Neural cell (in vitro differentiated cells): ENCODE data around the gene SLC25A17. TPM values are rescaled to one million over a fixed set of nuclear protein-coding genes. Genes with fewer than 3 reads are reported as not detected.

Experiments
- H2AFZ ChIP-seq: fragments of 200-600, 300-800 bp; sonication (generic), shearing (Covaris generic); 2 replicates; pipeline ENCODE4 v1.6.0; 2014; ENCODE audit warnings: low read depth, mild to moderate bottlenecking, antibody characterized with exemption, low read length, moderate library complexity
- H3F3A ChIP-seq: fragments of 200-600 bp; shearing (Covaris generic); 2 replicates; pipeline ENCODE4 v1.6.1; 2016; ENCODE audit warnings: mild to moderate bottlenecking, moderate library complexity, mixed read lengths, antibody characterized with exemption, low read length; ENCODE audit not compliant: insufficient read depth, poor library complexity, severe bottlenecking
- H3K27ac ChIP-seq: fragments of 200-600, 300-800 bp; sonication (generic), shearing (Covaris generic); 2 replicates; pipeline ENCODE4 v1.5.1; 2014; ENCODE audit warnings: mild to moderate bottlenecking, low read length, moderate library complexity
- H3K27me3 ChIP-seq: fragments of 300-800, 200-600 bp; sonication (generic), shearing (Covaris generic); 2 replicates; pipeline ENCODE4 v1.6.0; 2014; ENCODE audit warnings: mild to moderate bottlenecking, low read depth, low read length, moderate library complexity; ENCODE audit not compliant: insufficient read depth
- H3K36me3 ChIP-seq: fragments of 300-800, 200-600 bp; sonication (generic), shearing (Covaris generic); 2 replicates; pipeline ENCODE4 v1.5.1; 2014; ENCODE audit warnings: mild to moderate bottlenecking, antibody characterized with exemption, low read length, moderate library complexity; ENCODE audit not compliant: insufficient read depth
- H3K4me2 ChIP-seq: fragments of 300-800, 200-600 bp; sonication (generic), shearing (Covaris generic); 2 replicates; pipeline ENCODE4 v1.6.0; 2014; ENCODE audit warnings: mild to moderate bottlenecking, low read length
- H3K4me3 ChIP-seq: fragments of 300-800, 200-600 bp; sonication (generic), shearing (Covaris generic); 2 replicates; pipeline ENCODE4 v1.5.1; 2014; ENCODE audit warnings: mild to moderate bottlenecking, low read length, moderate library complexity
- H3K79me2 ChIP-seq: fragments of 200-600 bp; shearing (Covaris generic); replicated peaks from 2 replicates; pipeline ENCODE4 v1.6.0; 2014; ENCODE audit warnings: mild to moderate bottlenecking, low read length, moderate library complexity; ENCODE audit not compliant: insufficient read depth
- H3K9ac ChIP-seq: fragments of 300-800, 200-600 bp; sonication (generic), shearing (Covaris generic); 2 replicates; pipeline ENCODE4 v1.6.1; 2016; ENCODE audit warnings: mild to moderate bottlenecking, low read length, mixed read lengths
- H3K9me2 ChIP-seq: fragments of 200-600 bp; shearing (Covaris generic); 2 replicates; pipeline ENCODE4 v1.6.1; 2016; ENCODE audit warnings: mild to moderate bottlenecking, low read length, mixed read lengths; ENCODE audit not compliant: insufficient read depth
- H3K9me3 ChIP-seq: fragments of 200-600, 300-800 bp; sonication (generic), shearing (Covaris generic); 2 replicates; pipeline ENCODE4 v1.6.1; 2016; ENCODE audit warnings: mild to moderate bottlenecking, mixed run types, low read length, moderate library complexity, mixed read lengths
- H4K20me1 ChIP-seq: fragments of 200-600 bp; shearing (Covaris generic); 2 replicates; pipeline ENCODE4 v1.6.1; 2016; ENCODE audit warnings: mild to moderate bottlenecking, mixed run types; ENCODE audit not compliant: insufficient read depth
- CTCF ChIP-seq: fragments of 450-650 bp; IDR thresholded peaks from 2 replicates; pipeline ENCODE4 v1.5.1; 2014; ENCODE audit warnings: antibody characterized with exemption, mild to moderate bottlenecking, moderate library complexity; ENCODE audit not compliant: poor library complexity, severe bottlenecking
- EP300 ChIP-seq: fragments of 450-650 bp; conservative IDR thresholded peaks from 2 replicates; pipeline ENCODE4 v1.6.1; 2014; ENCODE audit warnings: antibody characterized with exemption, mild to moderate bottlenecking, moderate library complexity; ENCODE audit not compliant: poor library complexity, severe bottlenecking
- EZH2 ChIP-seq: fragments of 200-600, 300-800 bp; shearing (Covaris generic), sonication (generic); IDR thresholded peaks from 2 replicates; pipeline ENCODE4 v1.6.1; 2014; ENCODE audit warnings: antibody characterized with exemption, low read length, borderline replicate concordance, mild to moderate bottlenecking; ENCODE audit not compliant: insufficient read depth, poor library complexity, severe bottlenecking
- MXI1 ChIP-seq: fragments of 450-650 bp; conservative IDR thresholded peaks from 2 replicates; pipeline ENCODE4 v1.6.1; 2014; ENCODE audit warnings: antibody characterized with exemption, mild to moderate bottlenecking; ENCODE audit not compliant: poor library complexity, severe bottlenecking
- POLR2AphosphoS5 ChIP-seq: IDR thresholded peaks from 2 replicates; pipeline ENCODE4 v1.6.1; 2012
- RAD21 ChIP-seq: fragments of 450-650 bp; conservative IDR thresholded peaks from 2 replicates; pipeline ENCODE4 v1.6.1; 2014; ENCODE audit warnings: antibody characterized with exemption, mild to moderate bottlenecking, moderate library complexity
- REST ChIP-seq: IDR thresholded peaks from 2 replicates; pipeline ENCODE4 v1.6.1; 2012; ENCODE audit warnings: borderline replicate concordance
- SMC3 ChIP-seq: fragments of 450-650 bp; conservative IDR thresholded peaks from 2 replicates; pipeline ENCODE4 v1.6.1; 2014; ENCODE audit warnings: antibody characterized with exemption, mild to moderate bottlenecking, moderate library complexity; ENCODE audit not compliant: poor library complexity
- TAF1 ChIP-seq: IDR thresholded peaks from 2 replicates; pipeline ENCODE4 v1.6.1; 2012; ENCODE audit warnings: low read depth
- polyA plus RNA-seq: library from polyadenylated mRNA; depleted of rRNA; stranded (reverse); fragments of >200 nt; gene quantifications from 2 replicates; pipeline ENCODE4 v1.2.3, GENCODE V29; 2014

The SLC25A17 gene
- polyA plus RNA-seq, 1 donor from 2014 or later, result 49.3 TPM

GRCh38 chr22:40721266-40721665 lies 97.9 kb downstream of the SLC25A17 start:
- H3K27ac ChIP-seq, result peak overlapping the region; percentile 91
- H3F3A ChIP-seq, result peaks cover 4% of the 10 kb centered on the region
- H3K4me2 ChIP-seq, result peak overlapping the region; percentile 31
- no peak overlapping the region for H2AFZ ChIP-seq
- H3K27me3 ChIP-seq, result peaks cover 18% of the 10 kb centered on the region
- peak overlapping the region; percentile 62 for H3K9ac ChIP-seq
- no peaks in the 10 kb centered on the region for H4K20me1 ChIP-seq
- H3K9me2 ChIP-seq, result no peaks in the 10 kb centered on the region
- no peaks in the 10 kb centered on the region for H3K79me2 ChIP-seq
- H3K9me3 ChIP-seq, result no peaks in the 10 kb centered on the region
- H3K4me3 ChIP-seq, result peak overlapping the region; percentile 54
- TF ChIP-seq RAD21 (no peak), POLR2AphosphoS5 (peak; percentile 100), MXI1 (peak; percentile 49), EP300 (peak; percentile 100), REST (peak; percentile 97), EZH2 (no peak), TAF1 (no peak), CTCF (no peak), SMC3 (peak; percentile 46)
- H3K36me3 ChIP-seq, result no peaks in the 10 kb centered on the region

- peak overlapping the region; percentile 54 for H3K4me3 ChIP-seq
Observed at GRCh38 chr22:40720538-40721256, 98.4 kb downstream of the SLC25A17 start.

More at GRCh38 chr22:40720538-40721256, 98.4 kb downstream of the SLC25A17 start:
- Histone ChIP-seq H3K9me2 (no peaks in the 10 kb centered on the region), H3K27ac (peak overlapping the region; percentile 91), H3K27me3 (peaks cover 20% of the 10 kb centered on the region), H3K4me2 (peak overlapping the region; percentile 31), H4K20me1 (no peaks in the 10 kb centered on the region), H3K9ac (peak overlapping the region; percentile 62), H3K79me2 (no peaks in the 10 kb centered on the region), H3K36me3 (no peaks in the 10 kb centered on the region), H3K9me3 (no peaks in the 10 kb centered on the region), H3F3A (peaks cover 4% of the 10 kb centered on the region), H2AFZ (no peak overlapping the region)
- no peak for TF ChIP-seq RAD21
- TF ChIP-seq REST, result no peak
- no peak for TF ChIP-seq EP300
- TF ChIP-seq MXI1, result no peak
- no peak for TF ChIP-seq CTCF
- no peak for TF ChIP-seq TAF1
- no peak for TF ChIP-seq SMC3
- no peak for TF ChIP-seq POLR2AphosphoS5
- TF ChIP-seq EZH2, result no peak
